Stimulated activated CD8-positive, alpha-beta memory T cell treated with anti-CD3 and anti-CD28 coated beads, Interleukin-15, amount 100 ng/mL, for 48 hours (primary cell): ENCODE measurements around the gene SH3TC1.

Experiments
- DNase-seq, 2 donors: peaks; one replicate each; pipeline ENCODE4 v3.0.0-alpha.2; 2020; ENCODE audit warnings: low read depth in 2 of 2

The SH3TC1 gene

DNA sequence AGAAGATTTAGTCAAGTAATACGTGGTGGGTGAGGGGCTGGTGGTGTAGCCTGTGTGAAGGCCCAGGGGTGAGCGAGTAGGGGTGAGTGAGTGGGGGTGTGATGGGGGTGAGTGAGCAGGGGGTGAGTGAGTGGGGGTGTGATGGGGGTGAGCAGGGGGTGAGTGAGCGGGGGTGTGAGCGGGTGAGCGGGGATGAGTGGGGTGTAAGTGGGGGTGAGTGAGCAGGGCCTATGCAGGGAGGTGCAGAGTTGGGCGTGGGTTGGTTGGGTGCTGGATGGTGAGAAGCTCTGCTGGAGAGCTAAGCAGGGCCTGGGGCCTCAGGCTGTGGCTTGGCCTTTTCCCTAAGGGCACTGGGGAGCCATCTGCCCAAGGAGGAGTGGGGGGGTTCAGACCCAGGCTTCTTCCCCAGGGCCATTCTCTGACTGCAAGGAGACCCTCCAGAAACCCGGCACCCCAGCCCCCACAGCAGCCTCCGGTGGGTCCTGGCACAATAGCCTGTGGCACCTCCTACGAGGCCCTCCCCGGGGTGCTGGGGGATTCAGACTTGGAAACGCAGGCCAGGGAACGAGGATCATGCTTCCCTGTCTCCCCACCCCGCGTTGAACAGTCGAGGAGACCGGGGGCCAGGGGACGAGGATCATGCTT, 30.4 kb downstream of the SH3TC1 start:
- no peak for DNase-seq

DNA sequence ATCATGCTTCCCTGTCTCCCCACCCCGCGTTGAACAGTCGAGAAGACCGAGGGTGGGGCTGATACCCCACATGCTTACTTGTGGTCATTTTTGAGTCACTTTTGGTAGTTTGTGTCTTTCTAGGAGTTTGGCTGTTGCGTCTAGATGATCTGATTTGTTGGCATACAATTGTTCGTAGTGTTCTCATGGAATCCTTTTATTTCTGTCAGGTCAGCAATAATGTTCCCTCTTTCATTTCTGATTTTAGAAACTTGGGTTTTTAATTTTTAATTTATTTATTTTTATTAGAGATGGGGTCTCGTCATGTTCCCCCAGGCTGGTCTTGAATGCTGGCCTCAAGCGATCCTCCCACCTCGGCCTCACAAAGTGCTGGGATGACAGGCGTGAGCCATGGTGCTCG, 30.9 kb downstream of the SH3TC1 start:
- no peak for DNase-seq

DNA sequence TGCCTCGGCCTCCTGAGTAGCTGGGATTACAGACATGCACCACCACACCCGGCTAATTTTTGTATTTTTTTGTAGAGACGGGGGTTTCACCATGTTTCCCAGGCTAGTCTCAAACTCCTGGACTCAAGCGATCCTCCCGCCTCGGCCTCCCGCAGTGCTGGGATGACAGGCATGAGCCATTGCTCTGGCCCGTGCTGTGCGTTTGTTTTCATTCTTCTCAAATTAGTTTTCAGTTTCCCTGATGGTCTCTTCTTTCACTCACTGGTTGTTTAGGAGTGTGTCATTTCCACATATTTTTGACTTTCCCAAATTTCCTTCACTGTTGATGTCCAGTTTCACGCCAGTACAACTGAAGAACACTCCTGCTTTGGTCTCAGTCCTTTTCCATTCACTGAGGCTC, 31.8 kb downstream of the SH3TC1 start:
- DNase-seq, result no peak

DNA sequence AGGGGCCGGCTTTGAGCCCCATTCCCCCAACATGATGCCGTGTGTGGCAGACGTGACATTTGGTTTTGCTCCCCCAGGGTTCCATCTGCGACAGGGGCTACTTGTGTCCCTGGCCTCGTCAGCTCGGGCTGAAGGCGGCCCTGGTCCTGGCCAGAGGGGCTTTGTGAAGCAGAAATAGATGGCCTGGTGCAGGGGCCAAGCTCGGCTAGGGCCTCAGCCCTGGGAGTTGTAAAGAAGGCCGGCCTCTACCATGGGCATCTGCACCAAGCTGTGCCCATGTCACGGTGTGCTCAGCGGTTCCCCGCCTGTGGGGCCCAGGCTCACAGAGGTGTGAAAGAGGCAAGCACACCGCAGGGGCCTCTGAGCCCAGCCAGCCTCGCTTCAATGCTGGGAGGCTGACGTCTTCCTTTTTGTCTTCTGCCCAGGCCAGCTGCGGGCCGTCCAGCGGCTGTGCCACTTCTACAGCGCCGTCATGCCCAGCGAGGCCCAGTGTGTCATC, 32.5 kb downstream of the SH3TC1 start:
- DNase-seq, result no peak

DNA sequence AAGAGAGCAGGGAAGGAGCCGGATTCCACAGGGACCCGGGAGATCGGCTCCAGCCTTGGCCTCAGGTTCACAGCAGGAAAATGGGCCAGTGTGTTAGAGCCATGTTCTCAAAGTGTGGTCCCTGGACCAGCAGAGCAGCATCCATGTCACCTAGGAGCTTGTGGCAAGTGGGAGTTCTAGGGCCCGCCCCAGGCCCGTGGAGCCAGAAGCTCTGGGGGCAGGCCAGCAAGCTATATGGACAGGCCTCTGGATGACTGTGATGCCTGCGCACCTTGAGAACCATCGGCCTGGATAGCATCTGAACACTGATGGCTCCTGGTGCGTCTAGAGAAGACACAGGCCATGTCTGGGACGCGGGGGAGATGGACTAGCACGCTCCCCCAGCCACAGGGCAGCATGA, 33.7 kb downstream of the SH3TC1 start:
- DNase-seq, result no peak

DNA sequence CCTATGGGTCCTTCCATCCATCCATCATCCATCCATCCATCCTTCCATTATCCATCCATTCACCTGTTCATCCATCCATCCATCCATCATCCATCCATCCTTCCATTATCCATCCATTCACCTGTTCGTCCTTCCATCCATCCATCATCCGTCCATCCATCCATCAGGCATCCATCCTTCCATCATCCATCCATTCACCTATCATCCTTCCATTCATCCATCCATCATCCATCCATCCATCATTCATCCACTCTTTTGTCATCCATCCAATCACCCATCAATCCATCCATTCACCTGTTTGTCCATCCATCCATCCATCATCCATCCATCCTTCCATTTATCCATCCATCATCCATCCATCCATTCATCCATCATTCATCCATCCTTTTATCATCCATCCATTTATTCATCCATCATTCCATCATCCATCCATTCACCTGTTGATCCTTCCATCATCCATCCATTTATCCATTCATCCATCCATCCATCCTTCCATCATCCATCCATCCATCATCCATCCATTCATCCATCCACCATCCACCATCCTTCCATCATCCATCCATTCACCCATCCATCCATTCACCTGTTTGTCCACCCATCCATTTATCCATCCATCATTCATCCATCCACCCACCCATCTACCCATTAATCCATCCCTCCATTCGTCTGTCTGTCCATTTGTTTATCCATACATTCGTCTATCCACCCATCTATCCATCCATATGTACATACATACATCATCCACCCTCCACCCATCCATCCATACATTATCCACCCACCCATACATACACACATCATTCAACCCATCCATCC, 34.8 kb downstream of the SH3TC1 start:
- no peak for DNase-seq

DNA sequence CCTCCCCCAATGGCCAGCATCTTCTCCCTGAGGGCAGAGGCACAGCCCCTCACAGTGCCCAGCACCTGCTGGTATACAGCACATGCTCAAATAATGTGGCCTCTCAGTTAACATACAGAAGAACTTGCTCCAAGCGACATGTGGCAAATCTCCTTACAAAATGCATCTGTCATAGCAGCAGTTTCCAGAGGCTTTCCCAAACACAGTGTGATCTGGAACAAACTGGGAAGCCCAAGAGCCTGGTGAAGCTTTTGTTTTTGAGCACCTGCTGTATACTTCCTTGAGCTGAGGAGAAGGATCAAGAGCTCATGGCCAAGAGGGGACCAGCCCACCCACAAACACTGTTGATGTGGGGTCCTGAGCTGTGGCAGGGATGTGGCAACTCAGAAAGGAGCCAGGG, 35.6 kb downstream of the SH3TC1 start:
- DNase-seq, result no peak

DNA sequence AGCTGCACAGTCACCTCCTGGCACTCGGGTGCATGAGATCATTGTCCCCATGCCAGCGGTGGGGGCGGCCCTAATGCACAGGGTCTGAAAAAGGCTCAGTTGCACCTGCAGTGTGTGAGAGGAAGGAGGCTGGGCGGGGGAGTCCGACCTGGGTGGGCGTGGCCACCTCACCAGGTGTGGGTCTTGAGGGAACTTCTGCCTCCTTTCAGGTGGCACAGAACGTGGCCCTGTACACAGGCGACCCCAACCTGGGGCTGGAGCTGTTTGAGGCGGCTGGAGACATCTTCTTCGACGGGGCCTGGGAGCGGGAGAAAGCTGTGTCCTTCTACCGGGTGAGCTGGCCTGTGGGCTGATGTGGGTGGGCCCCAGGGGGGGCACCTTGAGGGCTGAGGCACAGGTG, 36.1 kb downstream of the SH3TC1 start:
- DNase-seq, result no peak

DNA sequence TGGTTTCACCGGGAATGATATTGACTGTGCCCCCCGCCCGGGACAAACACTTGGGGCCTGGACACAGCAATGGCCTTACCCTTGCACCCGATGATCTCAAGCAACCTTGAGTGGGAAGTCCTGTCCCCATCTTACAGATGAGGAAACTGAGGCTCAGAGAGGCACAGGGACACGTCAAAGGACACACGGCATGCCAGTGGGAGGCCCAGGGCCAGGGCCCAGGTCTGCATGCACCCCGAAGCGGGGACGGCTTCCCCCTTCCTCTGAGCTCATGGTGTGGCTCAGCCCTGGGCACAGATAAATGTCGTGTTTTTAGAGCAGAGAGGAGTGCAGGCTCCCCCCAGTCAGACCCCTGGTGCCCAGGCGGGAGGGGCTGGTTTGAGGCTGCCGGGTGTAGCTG, 36.6 kb downstream of the SH3TC1 start:
- DNase-seq, result no peak

DNA sequence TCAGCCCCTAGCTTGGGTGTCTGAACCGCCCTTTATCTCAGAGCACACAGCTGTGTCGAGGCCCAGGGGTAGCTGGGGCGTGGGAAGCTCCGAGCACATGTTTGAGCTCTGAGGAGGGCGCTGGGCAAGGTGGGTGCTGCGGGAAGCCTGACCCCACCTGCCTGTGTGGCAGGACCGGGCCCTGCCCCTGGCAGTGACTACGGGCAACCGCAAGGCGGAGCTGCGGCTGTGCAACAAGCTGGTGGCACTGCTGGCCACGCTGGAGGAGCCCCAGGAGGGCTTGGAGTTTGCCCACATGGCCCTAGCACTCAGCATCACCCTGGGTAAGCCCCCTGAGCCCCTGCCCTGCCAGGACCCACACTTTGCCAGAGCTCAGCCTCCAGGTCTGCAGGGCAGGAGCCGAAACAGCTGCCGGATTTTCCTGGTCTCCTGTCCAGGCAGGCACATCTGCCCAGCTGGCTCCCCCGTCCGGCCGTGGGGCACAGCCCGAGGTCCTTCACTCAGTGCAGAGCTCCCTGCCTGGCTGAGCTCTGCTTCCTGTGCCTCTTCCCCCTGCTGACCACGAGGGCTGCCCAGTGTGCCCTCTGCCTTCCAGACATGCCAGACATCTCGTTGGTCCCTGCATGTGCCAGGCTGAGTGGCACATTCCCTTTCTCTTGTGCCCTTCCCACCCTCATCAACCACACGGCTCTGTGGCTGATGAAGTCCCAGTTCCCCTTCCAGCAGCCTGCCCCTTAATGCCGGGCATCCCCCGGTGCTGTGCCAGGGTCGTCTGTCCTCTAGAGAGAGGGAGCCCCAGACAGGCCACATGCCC, 37.2 kb downstream of the SH3TC1 start:
- no peak for DNase-seq

DNA sequence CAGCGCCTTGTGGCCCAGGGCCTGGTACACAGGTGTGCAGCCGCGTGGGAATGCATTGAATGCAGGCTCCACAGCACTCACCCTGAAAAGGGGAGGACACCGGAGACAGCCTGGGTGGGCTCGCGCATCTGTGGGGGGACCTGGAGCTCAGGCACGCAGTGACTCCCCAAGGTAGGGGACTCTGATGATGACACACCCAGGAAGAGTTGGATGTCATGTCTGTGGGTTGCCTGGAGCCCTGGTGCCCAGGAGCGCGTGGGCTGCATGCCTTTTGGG, 37.8 kb downstream of the SH3TC1 start:
- DNase-seq, result no peak

DNA sequence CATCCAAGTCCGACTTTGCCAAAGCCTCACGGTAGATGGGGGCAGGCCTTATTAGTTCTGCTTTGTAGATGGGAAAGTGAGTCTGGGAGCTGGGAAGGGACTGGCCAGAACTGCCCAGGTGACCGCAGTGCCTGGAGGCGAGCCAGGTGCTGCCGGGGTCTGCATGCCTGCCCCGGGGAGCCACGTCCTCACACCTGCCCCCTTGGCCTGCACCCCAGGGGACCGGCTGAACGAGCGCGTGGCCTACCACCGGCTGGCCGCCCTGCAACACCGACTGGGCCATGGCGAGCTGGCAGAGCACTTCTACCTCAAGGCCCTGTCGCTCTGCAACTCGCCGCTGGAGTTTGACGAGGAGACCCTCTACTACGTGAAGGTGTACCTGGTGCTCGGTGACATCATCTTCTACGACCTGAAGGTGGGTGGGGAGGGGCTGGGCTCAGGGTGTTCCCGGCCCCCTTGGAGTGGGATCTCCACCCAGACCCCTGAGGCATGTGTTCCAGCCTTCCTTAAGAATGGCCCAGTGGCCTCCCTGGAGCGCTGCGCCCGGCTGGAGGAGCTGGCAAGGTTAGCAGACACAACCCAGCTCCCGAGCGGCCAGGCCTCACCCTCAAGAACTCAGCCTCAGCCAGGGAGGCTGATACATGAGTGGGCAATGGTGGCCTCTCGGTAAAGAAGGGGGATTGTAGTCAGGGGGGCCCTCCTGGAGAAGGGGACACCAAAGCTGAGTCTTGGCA, 38.3 kb downstream of the SH3TC1 start:
- DNase-seq, result no peak

DNA sequence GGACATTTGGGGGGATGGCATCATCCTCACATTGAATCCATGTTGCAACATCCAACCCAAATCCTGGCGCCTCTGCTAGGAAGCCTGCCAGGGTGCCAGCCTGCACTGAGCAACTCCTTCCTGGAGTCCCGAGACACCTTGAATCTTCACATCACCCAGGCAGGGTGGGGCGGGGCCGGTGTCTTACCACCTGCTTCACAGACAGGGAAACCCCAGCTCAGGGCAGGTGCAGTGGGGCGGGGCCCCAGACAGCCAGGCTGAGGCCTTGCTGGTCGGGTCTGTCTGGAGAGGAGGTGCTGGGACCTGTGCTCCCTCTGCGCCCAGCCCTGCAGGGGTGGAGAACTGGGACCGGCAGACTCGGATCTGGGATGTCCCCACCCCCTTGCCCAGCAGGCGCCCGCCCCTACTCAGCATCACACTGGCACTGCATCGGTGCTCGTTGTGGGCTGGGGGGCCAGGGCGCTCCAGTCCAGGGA, 39.0 kb downstream of the SH3TC1 start:
- DNase-seq, result no peak

DNA sequence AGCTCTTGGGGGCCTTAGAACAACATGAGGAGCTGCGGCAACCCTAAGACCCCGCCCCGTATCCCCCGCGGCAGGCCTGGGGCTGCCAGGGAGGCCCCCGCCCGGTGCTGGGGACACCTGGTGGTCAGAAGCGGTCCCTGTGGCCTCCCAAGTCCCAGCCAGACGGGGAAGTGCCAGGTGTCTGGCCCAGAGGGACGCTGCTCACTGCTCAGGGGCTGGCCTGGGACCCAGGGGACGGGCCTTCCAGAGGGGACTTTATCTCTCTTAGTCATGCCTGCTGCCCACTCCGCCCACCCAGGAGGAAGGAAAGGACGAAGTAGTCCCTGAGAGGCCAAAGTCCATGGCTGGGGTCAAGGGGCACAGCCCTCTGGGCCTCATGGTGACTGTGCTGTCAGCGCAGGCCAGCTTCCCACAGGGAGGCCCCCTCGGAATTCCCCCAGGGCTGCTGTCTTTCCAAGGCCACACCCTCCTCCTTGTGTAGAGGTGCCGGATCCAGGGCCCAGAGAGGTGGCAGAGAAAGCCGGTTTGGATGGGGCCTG, 39.5 kb downstream of the SH3TC1 start:
- no peak for DNase-seq

DNA sequence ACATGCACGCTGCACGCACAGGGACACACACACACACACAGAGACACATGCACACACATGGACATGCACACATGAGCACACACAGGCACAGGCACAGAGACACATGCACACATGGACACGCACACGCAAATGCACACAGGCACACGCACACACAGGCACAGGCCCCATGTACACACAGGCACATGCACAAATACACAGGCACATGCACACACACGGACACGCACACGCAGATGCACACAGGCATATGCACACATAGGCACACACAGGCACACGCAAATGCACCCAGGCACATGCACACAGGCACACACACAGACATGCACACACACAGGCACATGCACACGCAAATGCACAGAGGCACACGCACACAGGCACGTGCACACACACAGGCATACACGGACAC, 40.1 kb downstream of the SH3TC1 start:
- no peak for DNase-seq

DNA sequence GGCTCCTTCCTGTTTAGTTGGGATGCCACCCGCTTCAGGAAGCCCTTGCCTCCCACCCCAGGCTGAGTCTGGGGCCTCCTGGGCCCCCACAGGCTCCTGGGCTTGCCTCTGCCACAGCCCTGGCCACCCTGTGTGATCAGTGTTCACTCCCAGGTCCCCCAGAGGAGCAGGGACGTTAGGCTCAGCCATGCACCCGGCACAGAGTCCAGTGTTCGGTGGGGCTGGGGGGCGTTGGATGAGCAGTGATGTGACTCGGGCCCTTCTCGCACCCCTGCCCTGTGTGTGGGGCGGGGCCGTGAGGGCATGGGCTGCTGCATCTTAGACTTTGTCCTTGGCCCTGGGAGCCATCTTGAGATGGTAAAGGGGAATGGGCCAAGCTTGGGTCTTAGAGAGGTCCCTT, 40.6 kb downstream of the SH3TC1 start:
- DNase-seq, result no peak

DNA sequence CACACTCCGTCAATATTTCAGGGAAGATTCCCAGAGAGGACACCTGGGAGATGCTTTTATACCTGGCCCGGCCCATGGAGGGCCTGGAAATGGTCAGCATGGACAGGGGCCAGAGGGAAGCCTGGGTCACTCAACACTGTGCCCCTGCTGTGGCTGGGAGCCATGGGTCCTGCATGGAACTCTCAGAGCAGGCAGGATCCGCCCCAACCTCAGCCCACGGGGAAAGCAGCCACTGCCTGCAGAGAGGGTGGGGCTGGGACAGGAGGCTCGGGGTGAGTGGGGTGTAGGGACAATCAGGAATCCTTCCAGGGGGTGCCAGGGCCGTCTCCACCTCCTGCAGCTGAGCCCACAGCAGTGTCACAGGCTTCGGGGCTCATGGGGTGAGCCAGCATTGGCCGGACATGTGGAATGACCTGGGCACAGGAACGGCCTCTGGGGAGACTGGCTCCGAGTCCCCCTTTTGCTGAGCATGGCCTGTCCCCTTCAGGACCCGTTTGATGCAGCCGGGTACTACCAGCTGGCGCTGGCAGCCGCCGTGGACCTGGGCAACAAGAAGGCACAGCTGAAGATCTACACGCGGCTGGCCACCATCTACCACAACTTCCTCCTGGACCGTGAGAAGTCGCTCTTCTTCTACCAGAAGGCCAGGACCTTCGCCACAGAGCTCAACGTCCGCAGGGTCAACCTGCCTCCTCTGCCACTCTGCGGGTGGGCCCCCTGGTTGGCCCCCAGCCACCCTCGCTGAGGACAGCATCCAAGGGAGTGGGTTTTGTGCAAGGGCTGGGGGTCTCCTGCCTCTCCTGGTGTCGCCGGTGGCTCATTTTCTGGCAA, 41.3 kb downstream of the SH3TC1 start:
- DNase-seq, result no peak

DNA sequence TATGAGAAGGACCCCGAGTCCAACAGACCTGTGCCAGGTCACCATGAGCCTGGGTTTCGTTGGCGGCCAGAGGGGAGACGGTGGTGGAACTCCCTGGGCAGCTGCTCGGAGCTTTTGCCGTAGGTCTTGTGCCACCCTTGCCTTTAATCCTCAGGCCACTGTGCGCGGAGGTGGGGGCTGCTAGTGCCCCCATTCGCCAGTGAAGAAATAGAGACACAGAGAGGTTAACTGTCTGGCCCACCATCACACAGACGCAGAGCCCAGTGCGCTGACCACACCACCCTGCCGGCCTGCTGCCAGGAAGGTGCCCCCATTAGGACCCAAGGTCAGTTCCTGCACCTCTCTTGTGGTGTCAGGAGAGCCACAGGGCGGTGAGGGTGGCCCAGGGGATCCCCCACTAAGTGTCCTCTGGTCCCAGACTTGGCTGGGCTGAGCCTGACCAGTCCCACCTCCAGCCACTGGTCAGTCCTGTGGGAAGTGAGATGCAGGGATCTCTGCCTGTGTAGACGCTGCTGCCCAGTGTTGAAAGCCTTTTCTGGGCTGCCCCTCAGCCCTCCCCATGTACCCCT, 42.2 kb downstream of the SH3TC1 start:
- no peak for DNase-seq

DNA sequence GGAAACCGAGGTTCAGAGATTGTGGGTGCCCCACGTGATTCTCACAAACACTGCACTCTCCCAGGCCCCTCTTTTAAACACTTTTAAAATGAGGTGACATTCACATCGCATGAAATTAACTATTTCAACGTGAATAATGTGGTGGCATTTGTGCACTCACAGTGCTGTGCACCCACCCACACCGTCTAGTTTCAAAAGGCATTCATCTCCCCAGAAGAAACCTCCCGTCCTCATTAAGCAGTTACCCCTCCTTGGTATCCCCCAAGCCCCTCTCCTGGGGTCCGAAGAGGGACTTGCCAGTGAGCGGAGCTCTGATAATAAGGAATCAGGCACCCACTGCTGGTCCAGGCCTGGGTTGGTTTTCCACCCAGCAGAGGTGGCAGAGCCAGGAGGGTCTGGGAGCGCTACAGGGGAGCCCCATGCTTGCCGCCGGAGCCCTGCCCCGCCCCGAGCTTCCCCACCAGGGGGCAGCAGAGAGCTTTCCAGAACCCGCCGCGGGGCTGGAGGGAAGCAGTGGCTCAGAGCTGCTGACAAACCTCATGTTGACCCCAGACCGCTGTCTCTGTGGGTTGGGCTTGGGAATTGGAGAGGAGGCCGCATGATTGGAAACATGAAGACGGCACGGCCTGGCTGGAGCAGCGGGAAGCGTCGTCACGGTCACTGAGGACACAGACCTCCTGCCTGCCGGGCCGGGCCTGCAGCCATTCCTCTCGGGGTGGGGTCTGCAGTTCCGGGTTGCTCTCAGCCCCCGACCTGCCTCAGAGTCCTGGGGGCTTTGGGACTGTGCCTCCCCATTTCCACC, 43.0 kb downstream of the SH3TC1 start:
- DNase-seq, result peak; percentile 60 to 66
